HepG2 (cell line): ENCODE data around the gene LTA. TPM values are rescaled to one million over a fixed set of nuclear protein-coding genes. Genes with fewer than 3 reads are reported as not detected.
A peak's percentile ranks its signal among the peaks of the same experiment; 100 is the strongest.

Source experiments
- ATAD3A ChIP-seq: sonication (generic); formaldehyde crosslinking; IDR thresholded peaks from 2 replicates; pipeline ENCODE4 v1.4.0; 2020; ENCODE audit warnings: missing genetic modification reagents
- CEBPB ChIP-seq: IDR thresholded peaks from 2 replicates; pipeline ENCODE4 v1.6.1; 2011; ENCODE audit warnings: low read depth, low read length, improper control_type of control experiment, borderline replicate concordance
- ELF1 ChIP-seq: sonication (generic); formaldehyde crosslinking; IDR thresholded peaks from 2 replicates; pipeline ENCODE4 v1.4.0; 2020; ENCODE audit warnings: missing genetic modification reagents
- EZH2 ChIP-seq: conservative IDR thresholded peaks from 2 replicates; pipeline ENCODE4 v1.6.1; 2012; ENCODE audit warnings: mild to moderate bottlenecking, low read depth, low read length, moderate library complexity
- FOXC1 ChIP-seq: sonication (generic); formaldehyde crosslinking; IDR thresholded peaks from 2 replicates; pipeline ENCODE4 v1.8.0; 2022; ENCODE audit warnings: mild to moderate bottlenecking, missing genetic modification reagents, borderline replicate concordance
- FOXP4 ChIP-seq: sonication (generic); formaldehyde crosslinking; IDR thresholded peaks from 2 replicates; pipeline ENCODE4 v1.4.0; 2020; ENCODE audit warnings: missing genetic modification reagents
- HNF4G ChIP-seq, 2 experiments: sonication (generic) in 1 of 2; formaldehyde crosslinking in 1 of 2; IDR thresholded peaks; 2 replicates each; pipeline versions ENCODE4 v1.4.0 to v1.6.1; 2011 to 2020; ENCODE audit warnings: borderline replicate concordance in 2 of 2, low read depth in 2 of 2, mild to moderate bottlenecking in 2 of 2, low read length in 1 of 2, missing genetic modification reagents in 1 of 2, moderate library complexity in 1 of 2
- MAFG ChIP-seq: sonication (generic); formaldehyde crosslinking; IDR thresholded peaks from 2 replicates; pipeline ENCODE4 v1.5.1; 2020; ENCODE audit warnings: mild to moderate bottlenecking, missing genetic modification reagents
- MXI1 ChIP-seq: IDR thresholded peaks from 3 replicates; pipeline ENCODE4 v1.6.1; 2012; ENCODE audit warnings: low read depth, low read length, inconsistent platforms, borderline replicate concordance
- NFYC ChIP-seq: IDR thresholded peaks from 2 replicates; pipeline ENCODE4 v1.6.1; 2016; ENCODE audit warnings: missing genetic modification reagents, missing compliant biosample characterization
- RAD51 ChIP-seq: fragments of 450-650 bp; IDR thresholded peaks from 2 replicates; pipeline ENCODE4 v1.6.1; 2016; ENCODE audit warnings: borderline replicate concordance
- RXRB ChIP-seq: IDR thresholded peaks from 2 replicates; pipeline ENCODE4 v1.6.1; 2016; ENCODE audit warnings: borderline replicate concordance, missing genetic modification reagents, missing compliant biosample characterization
- SMARCC2 ChIP-seq: fragments of 450-650 bp; IDR thresholded peaks from 2 replicates; pipeline ENCODE4 v1.6.1; 2017; ENCODE audit warnings: antibody characterized with exemption, mild to moderate bottlenecking
- TMF1 ChIP-seq: sonication (generic); formaldehyde crosslinking; IDR thresholded peaks from 2 replicates; pipeline ENCODE4 v1.8.1; 2022; ENCODE audit warnings: low read depth, missing genetic modification reagents
- ZBTB46 ChIP-seq: sonication (generic); formaldehyde crosslinking; IDR thresholded peaks from 2 replicates; pipeline ENCODE4 v1.4.0; 2020; ENCODE audit warnings: mild to moderate bottlenecking, missing genetic modification reagents, borderline replicate concordance
- ZFP90 ChIP-seq: sonication (generic); formaldehyde crosslinking; IDR thresholded peaks from 2 replicates; pipeline ENCODE4 v1.8.0; 2022; ENCODE audit warnings: missing genetic modification reagents, mild to moderate bottlenecking, inconsistent platforms, borderline replicate concordance
- ZNF672 ChIP-seq: sonication (generic); formaldehyde crosslinking; IDR thresholded peaks from 2 replicates; pipeline ENCODE4 v1.8.1; 2022; ENCODE audit warnings: missing genetic modification reagents
- polyA plus RNA-seq, 8 experiments: library from polyadenylated mRNA; depleted of rRNA in 3 of 8; stranded (reverse) in 7 of 8; unstranded in 1 of 8; fragments of >200 nt; fragmentation: Illumina TruSeq in 4 of 8; extraction: Trizol in 4 of 8; gene quantifications; 2 replicates each; pipeline versions ENCODE4 v1.2.1 to v1.2.3, GENCODE V29; 2011 to 2016; ENCODE audit warnings: low read depth in 4 of 8, missing spikeins in 1 of 8, mixed read lengths in 1 of 8; ENCODE audit not compliant: insufficient read depth in 1 of 8
- total RNA-seq, 5 experiments: library from RNA; depleted of rRNA; stranded (reverse); fragments of >200 nt; fragmentation: Illumina TruSeq; extraction: Trizol; gene quantifications; 2 replicates each; pipeline ENCODE4 v1.2.3, GENCODE V29; 2016; ENCODE audit warnings: low read depth in 1 of 5
- TF ChIP-seq, protein P1 (sequence below): sonication (generic); formaldehyde crosslinking; IDR thresholded peaks from 2 replicates; pipeline ENCODE4 v1.8.1; 2023; ENCODE audit warnings: mild to moderate bottlenecking, missing genetic modification reagents

LTA gene
- total and polyA plus RNA-seq, 2 of the 13 experiments (the other 11 are each of a cell fraction or from before 2014, with no cell fraction given), result 0.09 TPM; not detected in 1

GRCh38 chr6:31620586-31621319 is 48.7 kb downstream of the LTA start, which contains the start of gene PRRC2A (continued):
- TF ChIP-seq MAFG (CRISPR knock-in tag) (no peak), ZNF672 (CRISPR knock-in tag) (no peak), HNF4G (IDR thresholded peaks at IDR 0.05; ENCODE audit: borderline replicate concordance, low read depth, low read length) (peak; percentile 25; the same call in 1 of the 2 replicates), HNF4G (CRISPR knock-in tag; IDR thresholded peaks at IDR 0.05; ENCODE audit: borderline replicate concordance, low read depth) (peak; percentile 36; the same call in 1 of the 2 replicates), FOXC1 (CRISPR knock-in tag) (no peak), EZH2 (no peak), MXI1 (no peak; the same call in 2 of the 3 replicates), RXRB (CRISPR knock-in tag) (no peak), CEBPB (no peak), ELF1 (CRISPR knock-in tag) (no peak), FOXP4 (CRISPR knock-in tag) (no peak; the same call in 1 of the 2 replicates), RAD51 (no peak), TMF1 (CRISPR knock-in tag) (0 out of 2 replicates have a peak, but pooled peaks have one; percentile 26), ZFP90 (CRISPR knock-in tag) (no peak; the same call in 1 of the 2 replicates), NFYC (no peak), SMARCC2 (no peak), ZBTB46 (no peak), ATAD3A (no peak)
- TF ChIP-seq, protein P1, sequence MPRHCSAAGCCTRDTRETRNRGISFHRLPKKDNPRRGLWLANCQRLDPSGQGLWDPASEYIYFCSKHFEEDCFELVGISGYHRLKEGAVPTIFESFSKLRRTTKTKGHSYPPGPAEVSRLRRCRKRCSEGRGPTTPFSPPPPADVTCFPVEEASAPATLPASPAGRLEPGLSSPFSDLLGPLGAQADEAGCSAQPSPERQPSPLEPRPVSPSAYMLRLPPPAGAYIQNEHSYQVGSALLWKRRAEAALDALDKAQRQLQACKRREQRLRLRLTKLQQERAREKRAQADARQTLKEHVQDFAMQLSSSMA (CRISPR knock-in tag), result no peak; the same call in 1 of the 2 replicates
